GM04503 (cell line): ENCODE data around the gene TMPRSS3.

ENCODE experiments used
- DNase-seq: peaks from one replicate; pipeline ENCODE4 v3.0.0-alpha.2; 2012; ENCODE audit warnings: low read depth

TMPRSS3 gene

GRCh38 chr21:42395905-42396651 is at the start of gene TMPRSS3:
Gene TMPRSS3, minus strand, starts transcription at chr21:42396052. Its CDS starts 635 bp downstream, at chr21:42395417.
- no peak for DNase-seq

GRCh38 chr21:42445311-42445710 is 49.5 kb upstream of the TMPRSS3 start:
- no peak for DNase-seq

GRCh38 chr21:42444745-42445059 is 48.9 kb upstream of the TMPRSS3 start:
- DNase-seq, result no peak

- DNase-seq, result no peak
These were observed 48.3 kb upstream of the TMPRSS3 start for GRCh38 chr21:42443876-42444744.

- no peak for DNase-seq
These were observed 47.4 kb upstream of the TMPRSS3 start for GRCh38 chr21:42443181-42443785.

- DNase-seq, result no peak
These were observed 46.1 kb upstream of the TMPRSS3 start for GRCh38 chr21:42441963-42442362.

GRCh38 chr21:42440187-42440792 is 44.4 kb upstream of the TMPRSS3 start:
- DNase-seq, result no peak

GRCh38 chr21:42439284-42440186 is 43.7 kb upstream of the TMPRSS3 start:
- DNase-seq, result no peak

- no peak for DNase-seq
These were observed 42.7 kb upstream of the TMPRSS3 start for GRCh38 chr21:42438316-42439205.

- DNase-seq, result no peak
These were observed 41.9 kb upstream of the TMPRSS3 start for GRCh38 chr21:42437786-42438185.

- DNase-seq, result no peak
These were observed 41.1 kb upstream of the TMPRSS3 start for GRCh38 chr21:42436914-42437313.

- no peak for DNase-seq
These were observed 40.0 kb upstream of the TMPRSS3 start for GRCh38 chr21:42435833-42436232.

- no peak for DNase-seq
These were observed 39.5 kb upstream of the TMPRSS3 start for GRCh38 chr21:42435401-42435800.

- no peak for DNase-seq
These were observed 39.0 kb upstream of the TMPRSS3 start for GRCh38 chr21:42434884-42435283.

- DNase-seq, result no peak
These were observed 38.2 kb upstream of the TMPRSS3 start for GRCh38 chr21:42433946-42434551.

- DNase-seq, result no peak
These were observed 36.8 kb upstream of the TMPRSS3 start for GRCh38 chr21:42432695-42433094.

- no peak for DNase-seq
These were observed 35.3 kb upstream of the TMPRSS3 start for GRCh38 chr21:42431196-42431595.

GRCh38 chr21:42430521-42430920 is 34.7 kb upstream of the TMPRSS3 start:
- DNase-seq, result no peak

GRCh38 chr21:42429856-42430255 is 34.0 kb upstream of the TMPRSS3 start:
- DNase-seq, result no peak

GRCh38 chr21:42429021-42429420 is 33.2 kb upstream of the TMPRSS3 start:
- no peak for DNase-seq
